GM12872 (cell line): ENCODE results near the gene ZNF879.

Experiments
- CTCF ChIP-seq: IDR thresholded peaks from 3 replicates; pipeline ENCODE4 v1.5.1; 2011; ENCODE audit warnings: low read depth, mild to moderate bottlenecking, low read length, moderate library complexity; ENCODE audit not compliant: insufficient read depth

Gene ZNF879

DNA sequence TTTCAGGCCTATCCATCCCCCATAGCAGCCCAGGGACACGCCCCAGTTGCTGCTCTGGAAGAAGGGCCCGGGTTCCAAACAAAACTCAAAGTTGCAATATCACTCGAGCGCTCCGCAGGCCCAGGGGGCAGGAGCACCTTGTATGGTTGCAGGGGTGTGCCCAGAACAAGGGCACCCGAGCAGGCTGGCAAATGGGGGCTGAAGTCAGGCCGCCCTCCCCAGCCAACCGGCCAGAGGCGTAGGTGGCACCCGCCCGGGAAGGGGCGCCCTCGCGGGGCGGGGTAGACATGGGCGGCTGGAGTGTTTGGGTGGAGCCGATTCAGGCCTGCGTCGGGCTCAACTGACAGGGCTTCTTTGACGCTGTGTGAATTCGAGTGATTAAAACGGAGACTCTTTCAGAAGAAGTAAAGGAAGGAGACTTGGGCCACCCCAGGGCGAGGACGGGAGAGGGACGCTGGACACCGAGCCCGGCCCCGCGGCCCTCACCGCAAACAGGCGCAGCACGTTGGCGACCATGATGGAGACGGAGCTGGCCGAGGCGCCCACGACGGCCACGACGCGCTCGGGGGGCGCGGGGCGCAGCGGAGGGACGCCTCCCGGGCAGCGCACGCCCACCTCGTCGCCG lies 29.5 kb upstream of the ZNF879 start:
- TF ChIP-seq CTCF = no peak

DNA sequence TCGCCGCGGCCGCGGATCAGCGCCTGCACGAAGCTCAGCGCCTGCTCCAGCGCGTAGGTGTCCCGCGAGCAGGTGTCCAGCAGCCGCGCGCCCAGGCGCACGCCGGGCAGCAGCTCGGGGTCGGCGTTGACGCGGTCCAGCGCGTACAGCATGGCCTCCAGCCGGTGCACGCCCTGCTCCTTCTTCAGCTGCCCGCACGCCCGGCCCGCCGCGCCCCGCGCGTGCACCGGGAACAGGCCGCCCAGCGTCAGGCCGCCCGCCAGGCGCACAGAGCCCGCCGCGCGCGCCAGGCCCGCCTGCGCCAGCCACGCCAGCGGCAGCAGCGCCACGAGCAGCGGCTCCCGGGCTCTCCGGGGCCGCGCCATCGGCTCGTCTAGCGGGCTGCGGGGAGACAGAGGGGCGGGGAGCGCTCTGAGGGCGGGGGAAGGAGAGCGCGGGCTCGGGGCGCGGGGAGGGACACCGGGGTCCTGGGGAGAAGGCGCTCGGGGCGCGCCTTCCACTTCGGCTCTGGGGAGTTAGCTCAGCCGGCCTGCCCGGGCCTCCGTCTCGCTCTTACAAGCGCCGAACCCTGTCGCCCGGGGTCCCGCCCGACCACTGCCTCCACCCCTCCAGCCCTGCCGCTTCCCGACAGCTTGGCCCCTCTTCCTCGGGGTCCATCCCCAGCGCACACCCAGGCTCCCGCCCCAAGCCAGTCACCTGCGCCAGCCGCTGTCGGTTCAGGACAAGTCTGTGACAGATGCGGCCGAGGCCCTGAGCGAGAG lies 28.8 kb upstream of the ZNF879 start, which contains the start of gene GRM6:
Gene GRM6, minus strand, starts transcription at position 741 of the 761 bp plus-strand sequence. Its CDS starts 376 bp downstream, at position 365.
- no peak for TF ChIP-seq CTCF

DNA sequence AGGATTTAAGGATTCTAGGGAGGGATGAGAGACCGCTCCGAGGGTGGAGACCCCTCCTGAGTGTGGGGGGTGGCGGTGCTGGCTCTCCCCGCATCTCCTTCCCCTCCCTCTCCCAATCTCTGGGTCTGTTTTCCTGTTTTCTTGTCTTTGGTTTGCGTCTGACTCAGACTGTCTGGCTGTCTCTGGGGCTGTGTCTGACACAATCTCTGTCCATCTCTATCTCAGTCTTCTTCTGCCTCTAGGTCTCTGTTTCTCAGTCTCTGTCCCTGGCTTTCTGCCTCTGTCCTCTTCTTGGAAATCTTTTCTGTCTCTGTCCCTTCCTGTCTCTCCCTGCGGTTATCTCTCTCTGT lies 28.3 kb upstream of the ZNF879 start:
- TF ChIP-seq CTCF = no peak

- no peak for TF ChIP-seq CTCF
Observed at GRCh38 chr5:178996156-178996555, 27.4 kb upstream of the ZNF879 start.

DNA sequence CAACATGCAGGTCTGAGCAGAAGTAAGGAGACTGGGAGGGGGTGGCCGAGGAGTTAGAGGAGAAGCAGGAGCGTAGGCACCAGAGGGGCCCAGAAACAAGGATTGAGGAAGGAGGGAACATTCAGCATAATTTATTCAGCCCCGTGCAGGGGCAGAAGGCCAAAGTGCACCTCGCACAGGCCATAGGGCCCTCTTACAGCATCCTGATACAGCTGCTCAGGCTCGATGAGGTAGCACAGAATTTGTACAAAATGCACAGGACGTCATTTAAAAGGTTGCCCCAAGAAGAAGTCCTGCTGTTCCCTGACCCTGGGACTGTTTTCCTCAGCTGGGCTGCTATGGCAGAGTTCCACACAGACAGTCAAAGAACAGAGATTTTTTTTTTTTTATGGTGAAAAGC lies 26.4 kb upstream of the ZNF879 start:
- no peak for TF ChIP-seq CTCF

- TF ChIP-seq CTCF = no peak
Observed at GRCh38 chr5:178998441-178998840, 25.2 kb upstream of the ZNF879 start.

DNA sequence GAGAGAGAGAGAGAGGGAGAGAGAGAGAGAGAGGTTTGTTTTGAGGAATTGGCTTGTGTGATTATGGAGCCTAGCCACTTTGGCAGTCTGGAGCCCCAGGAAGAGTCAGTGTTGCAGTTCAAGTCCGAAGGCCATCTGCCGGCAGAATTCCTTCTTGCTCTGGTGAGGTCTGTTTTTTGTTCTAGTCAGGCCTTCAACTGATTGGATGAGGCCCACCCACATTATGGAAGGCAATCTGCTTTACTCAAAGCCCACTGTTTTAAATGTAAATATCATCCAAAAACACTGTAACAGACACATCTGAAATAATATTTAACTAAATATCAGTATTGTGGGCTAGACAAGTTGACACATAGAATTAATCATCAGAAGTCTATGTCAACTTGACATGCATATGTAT lies 17.0 kb upstream of the ZNF879 start:
- no peak for TF ChIP-seq CTCF
